Measurements from ENCODE around the gene SLC4A3.

DNA sequence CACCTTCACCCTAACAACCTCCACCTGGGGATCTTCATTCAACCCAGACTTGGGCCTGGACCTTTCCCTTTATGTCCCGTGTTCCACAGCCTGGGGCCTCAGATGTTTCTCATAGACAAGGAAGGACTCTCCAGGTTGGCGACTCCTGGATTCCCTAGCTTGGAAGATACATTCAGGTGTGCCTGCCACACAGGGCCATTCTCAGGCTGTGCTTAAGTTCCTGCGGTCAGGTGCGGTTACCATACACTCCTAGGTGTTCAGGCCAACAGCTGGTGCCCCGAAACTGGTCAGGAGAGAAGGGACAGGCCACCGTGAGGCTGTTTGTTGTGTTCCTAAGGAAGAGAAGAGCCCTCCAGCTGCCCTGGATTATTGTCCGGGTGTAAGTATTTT lies 15.6 kb downstream of the SLC4A3 start:
- TF ChIP-seq, protein P1, sequence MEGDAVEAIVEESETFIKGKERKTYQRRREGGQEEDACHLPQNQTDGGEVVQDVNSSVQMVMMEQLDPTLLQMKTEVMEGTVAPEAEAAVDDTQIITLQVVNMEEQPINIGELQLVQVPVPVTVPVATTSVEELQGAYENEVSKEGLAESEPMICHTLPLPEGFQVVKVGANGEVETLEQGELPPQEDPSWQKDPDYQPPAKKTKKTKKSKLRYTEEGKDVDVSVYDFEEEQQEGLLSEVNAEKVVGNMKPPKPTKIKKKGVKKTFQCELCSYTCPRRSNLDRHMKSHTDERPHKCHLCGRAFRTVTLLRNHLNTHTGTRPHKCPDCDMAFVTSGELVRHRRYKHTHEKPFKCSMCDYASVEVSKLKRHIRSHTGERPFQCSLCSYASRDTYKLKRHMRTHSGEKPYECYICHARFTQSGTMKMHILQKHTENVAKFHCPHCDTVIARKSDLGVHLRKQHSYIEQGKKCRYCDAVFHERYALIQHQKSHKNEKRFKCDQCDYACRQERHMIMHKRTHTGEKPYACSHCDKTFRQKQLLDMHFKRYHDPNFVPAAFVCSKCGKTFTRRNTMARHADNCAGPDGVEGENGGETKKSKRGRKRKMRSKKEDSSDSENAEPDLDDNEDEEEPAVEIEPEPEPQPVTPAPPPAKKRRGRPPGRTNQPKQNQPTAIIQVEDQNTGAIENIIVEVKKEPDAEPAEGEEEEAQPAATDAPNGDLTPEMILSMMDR (IDR thresholded peaks at IDR 0.05 in 2 of 3, conservative IDR thresholded peaks at IDR 0.05 in 1 of 3; ENCODE audit: borderline replicate concordance in 1 of 3, insufficient read depth in 1 of 3, low read depth in 2 of 3, low read length in 2 of 3) = no peak
- TF ChIP-seq CEBPB (IDR thresholded peaks at IDR 0.05; ENCODE audit: low read depth) = no peak

Measured in HCT116 (cell line).